ENCODE results near the gene CFAP52. TPM values are rescaled to one million over a fixed set of nuclear protein-coding genes. Genes with fewer than 3 reads are reported as not detected.
"Not testable (repeated sequence)": the region's sequence is repeated elsewhere in the genome, so short reads cannot be mapped to it uniquely, and the experiment has no call there.

Gene CFAP52
- total and polyA plus RNA-seq, 7 donors: 0.12 to 0.21 TPM; not detected in 5

DNA sequence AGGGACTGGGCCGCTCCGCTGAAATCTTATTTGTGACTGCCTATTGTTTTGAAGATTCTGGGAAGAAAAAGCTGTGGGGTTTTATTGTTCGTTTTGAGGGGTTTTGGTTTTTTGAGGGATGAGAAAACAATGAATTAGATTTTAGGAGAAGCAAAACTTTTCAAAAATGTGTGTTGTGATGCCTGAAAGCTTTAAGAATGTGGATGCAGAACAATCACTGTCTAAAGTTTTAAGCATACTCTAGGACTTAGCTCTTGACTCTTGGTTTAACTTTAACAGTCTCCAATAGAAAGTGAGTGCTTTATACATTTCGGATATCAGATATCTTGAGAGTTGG lies 899 bp downstream of the CFAP52 start:
- intact Hi-C loops (cut with DNase I): no loop called here

DNA sequence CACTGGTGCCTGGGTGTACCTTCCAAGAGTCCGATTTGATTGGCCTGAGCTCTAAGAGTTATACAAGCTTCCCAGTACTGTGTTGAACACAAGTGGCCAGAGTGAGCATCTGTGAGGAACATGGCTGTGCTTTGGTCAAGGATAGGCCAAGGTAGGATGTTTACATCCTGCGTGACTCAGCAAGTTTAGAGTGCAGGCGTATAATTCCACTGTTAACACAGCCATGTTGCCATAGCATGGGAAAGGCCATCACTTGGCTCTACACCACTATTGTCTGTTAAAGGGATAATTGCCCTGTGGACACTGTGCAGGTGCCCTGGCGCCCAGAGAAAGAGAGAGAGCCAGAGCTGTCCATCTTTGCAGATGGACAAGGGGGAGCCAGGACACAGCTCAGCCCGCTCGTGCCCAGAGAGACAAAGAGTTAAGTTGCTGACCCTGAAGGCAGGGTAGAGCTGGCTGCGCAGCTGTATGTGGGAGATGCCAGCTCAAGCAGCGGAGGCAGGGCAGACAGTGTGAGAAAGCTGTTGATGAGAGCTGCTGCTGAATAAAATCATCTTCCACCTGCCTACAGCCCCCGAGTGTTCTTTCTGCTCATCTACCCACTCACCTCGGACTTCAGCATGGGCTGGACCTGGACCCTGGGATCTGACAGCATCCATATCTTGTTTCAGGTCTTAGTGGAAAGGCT lies 11.7 kb downstream of the CFAP52 start:
- 79 to 93% (median 87%) methylated on average over 10 of the region's 10 CpGs for WGBS, 3 donors
- Histone ChIP-seq H3K4me1 (no peaks in the 10 kb centered on the region), H3K27me3 (ENCODE audit: insufficient read depth in 3 of 3, low read length in 2 of 3) (no peaks in the 10 kb centered on the region), H3K36me3 (ENCODE audit: insufficient read depth in 1 of 2, low read depth in 1 of 2) (no peaks in the 10 kb centered on the region), H3K9me3 (no peaks in the 10 kb centered on the region), H3K27ac (no peak overlapping the region), H3K4me3 (no peak overlapping the region)
- ATAC-seq (no peak), DNase-seq (no peak)
- TF ChIP-seq, protein P1, sequence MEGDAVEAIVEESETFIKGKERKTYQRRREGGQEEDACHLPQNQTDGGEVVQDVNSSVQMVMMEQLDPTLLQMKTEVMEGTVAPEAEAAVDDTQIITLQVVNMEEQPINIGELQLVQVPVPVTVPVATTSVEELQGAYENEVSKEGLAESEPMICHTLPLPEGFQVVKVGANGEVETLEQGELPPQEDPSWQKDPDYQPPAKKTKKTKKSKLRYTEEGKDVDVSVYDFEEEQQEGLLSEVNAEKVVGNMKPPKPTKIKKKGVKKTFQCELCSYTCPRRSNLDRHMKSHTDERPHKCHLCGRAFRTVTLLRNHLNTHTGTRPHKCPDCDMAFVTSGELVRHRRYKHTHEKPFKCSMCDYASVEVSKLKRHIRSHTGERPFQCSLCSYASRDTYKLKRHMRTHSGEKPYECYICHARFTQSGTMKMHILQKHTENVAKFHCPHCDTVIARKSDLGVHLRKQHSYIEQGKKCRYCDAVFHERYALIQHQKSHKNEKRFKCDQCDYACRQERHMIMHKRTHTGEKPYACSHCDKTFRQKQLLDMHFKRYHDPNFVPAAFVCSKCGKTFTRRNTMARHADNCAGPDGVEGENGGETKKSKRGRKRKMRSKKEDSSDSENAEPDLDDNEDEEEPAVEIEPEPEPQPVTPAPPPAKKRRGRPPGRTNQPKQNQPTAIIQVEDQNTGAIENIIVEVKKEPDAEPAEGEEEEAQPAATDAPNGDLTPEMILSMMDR (IDR thresholded peaks at IDR 0.05): no peak
- intact Hi-C loops (cut with DNase I): no loop called here

More for the DNA sequence above, 899 bp downstream of the CFAP52 start:
- no peak for DNase-seq
- H3K27ac ChIP-seq: no peak overlapping the region
- peaks cover 10% of the 10 kb centered on the region for H3K4me1 ChIP-seq
- H3K4me3 ChIP-seq: peak overlapping the region; percentile 94
- WGBS, 3 donors: 14 to 20% (median 16%) methylated on average over 4 of the region's 4 CpGs
- TF ChIP-seq, protein P1 (IDR thresholded peaks at IDR 0.05): no peak
- ATAC-seq: no peak
- no peaks in the 10 kb centered on the region for H3K27me3 ChIP-seq (ENCODE audit: insufficient read depth in 3 of 3, low read length in 2 of 3)
- H3K36me3 ChIP-seq (ENCODE audit: insufficient read depth in 1 of 2, low read depth in 1 of 2): no peaks in the 10 kb centered on the region
- H3K9me3 ChIP-seq: no peaks in the 10 kb centered on the region

DNA sequence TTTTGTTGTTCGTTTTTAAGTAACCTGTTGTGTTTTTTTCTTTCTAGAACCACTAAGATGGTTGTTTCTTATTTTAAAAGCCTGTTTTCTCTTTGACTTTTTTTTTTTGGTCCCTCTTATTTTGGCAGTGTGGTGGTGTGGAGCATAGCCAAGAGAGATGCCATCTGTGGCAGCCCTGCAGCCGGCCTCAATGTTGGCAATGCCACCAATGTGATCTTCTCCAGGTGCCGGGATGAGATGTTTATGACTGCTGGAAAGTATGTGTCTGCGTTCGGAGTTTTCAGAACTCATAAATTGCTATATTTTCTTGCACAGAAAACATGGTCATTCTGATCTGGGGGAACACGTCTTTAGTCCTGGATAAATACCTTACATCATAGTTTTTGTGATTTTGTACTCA lies 17.6 kb downstream of the CFAP52 start:
- Histone ChIP-seq H3K27ac (no peak overlapping the region), H3K4me3 (no peak overlapping the region), H3K9me3 (no peaks in the 10 kb centered on the region), H3K27me3 (ENCODE audit: insufficient read depth in 3 of 3, low read length in 2 of 3) (peaks cover 0 to 3% (median 0%) of the 10 kb centered on the region in 3 donors), H3K36me3 (ENCODE audit: insufficient read depth in 1 of 2, low read depth in 1 of 2) (no peaks in the 10 kb centered on the region), H3K4me1 (no peaks in the 10 kb centered on the region)
- WGBS, 3 donors: 33 to 43% (median 33%) methylated on average over 6 of the region's 6 CpGs
- TF ChIP-seq, protein P1 (IDR thresholded peaks at IDR 0.05): no peak
- intact Hi-C loops (cut with DNase I): no loop called here
- ATAC-seq (no peak), DNase-seq (no peak)

DNA sequence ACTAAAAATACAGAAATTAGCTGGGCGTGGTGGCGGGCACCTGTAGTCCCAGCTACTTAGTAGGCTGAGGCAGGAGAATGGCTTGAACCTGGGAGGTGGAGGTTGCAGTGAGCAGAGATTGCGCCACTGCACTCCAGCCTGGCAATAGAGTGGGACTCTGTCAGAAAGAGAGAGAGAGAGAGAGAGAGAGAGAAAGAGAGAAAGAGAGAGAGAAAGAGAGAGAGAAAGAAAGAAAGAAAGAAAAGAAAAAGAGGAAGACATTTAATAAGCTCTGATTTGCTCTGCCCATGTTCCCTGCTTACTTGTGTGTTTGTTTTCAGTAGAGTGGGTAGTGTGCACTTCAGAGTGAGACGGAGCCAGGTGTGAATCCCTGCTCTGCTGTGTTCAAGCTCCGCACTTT lies 21.2 kb downstream of the CFAP52 start:
- DNase-seq; H3K36me3 ChIP-seq (ENCODE audit: insufficient read depth in 1 of 2, low read depth in 1 of 2); H3K4me1 ChIP-seq; H3K27me3 ChIP-seq (ENCODE audit: insufficient read depth in 3 of 3, low read length in 2 of 3); intact Hi-C loops (cut with DNase I); ATAC-seq; H3K27ac ChIP-seq; H3K9me3 ChIP-seq; H3K4me3 ChIP-seq: not testable (repeated sequence)
- 86 to 92% (median 91%) methylated on average over 5 of the region's 5 CpGs for WGBS, 3 donors

DNA sequence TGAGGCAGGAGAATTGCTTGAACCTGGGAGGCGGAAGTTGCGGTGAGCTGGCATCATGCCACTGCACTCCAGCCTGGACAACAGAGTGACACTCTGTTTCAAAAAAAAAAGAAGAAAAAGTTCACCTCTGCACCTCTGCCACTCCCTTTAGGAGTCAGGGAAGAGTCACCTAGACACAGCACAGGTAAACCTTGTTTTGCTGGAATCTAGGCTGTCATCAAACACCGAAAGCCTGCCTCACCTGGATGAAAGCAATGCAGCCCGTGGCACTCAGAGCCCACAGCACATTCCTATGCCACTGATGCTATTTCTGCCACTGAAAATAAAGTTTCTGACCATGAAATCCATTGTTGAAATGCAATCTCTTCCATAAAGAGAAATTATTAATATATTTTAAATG lies 22.2 kb downstream of the CFAP52 start:
- Histone ChIP-seq H3K9me3 (no peaks in the 10 kb centered on the region), H3K36me3 (ENCODE audit: insufficient read depth in 1 of 2, low read depth in 1 of 2) (no peaks in the 10 kb centered on the region), H3K4me1 (no peaks in the 10 kb centered on the region), H3K27ac (no peak overlapping the region), H3K4me3 (no peak overlapping the region), H3K27me3 (ENCODE audit: insufficient read depth in 3 of 3, low read length in 2 of 3) (peaks cover 0 to 3% (median 0%) of the 10 kb centered on the region in 3 donors)
- intact Hi-C loops (cut with DNase I): no loop called here
- DNase-seq (no peak), ATAC-seq (no peak)
- TF ChIP-seq, protein P1 (IDR thresholded peaks at IDR 0.05): no peak
- 88 to 94% (median 89%) methylated on average over 4 of the region's 4 CpGs for WGBS, 3 donors

DNA sequence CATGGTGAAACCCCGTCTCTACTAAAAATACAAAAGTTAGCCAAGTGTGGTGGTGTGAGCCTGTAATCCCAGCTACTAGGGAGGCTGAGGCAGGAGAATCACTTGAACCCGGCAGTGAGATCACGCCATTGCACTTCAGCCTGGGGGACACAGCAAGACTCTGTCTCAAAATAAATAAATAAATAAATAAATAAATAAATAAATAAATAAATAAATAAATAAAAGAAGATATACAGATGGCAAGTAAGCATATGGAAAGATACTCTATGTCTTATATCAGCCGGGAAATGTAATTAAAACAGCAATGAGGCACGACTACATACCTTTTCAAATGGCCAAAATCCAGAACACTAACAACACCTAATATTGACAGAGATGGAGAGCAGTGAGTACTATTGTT lies 28.1 kb downstream of the CFAP52 start:
- H3K9me3 ChIP-seq; H3K4me1 ChIP-seq; DNase-seq; H3K27me3 ChIP-seq (ENCODE audit: insufficient read depth in 3 of 3, low read length in 2 of 3); ATAC-seq; H3K27ac ChIP-seq; intact Hi-C loops (cut with DNase I); H3K36me3 ChIP-seq (ENCODE audit: insufficient read depth in 1 of 2, low read depth in 1 of 2); H3K4me3 ChIP-seq: not testable (repeated sequence)
- WGBS, 3 donors: 82 to 86% (median 84%) methylated on average over 5 of the region's 5 CpGs

Measured in psoas muscle (tissue), 8 donors.